ENCODE data around the gene HLA-C. TPM values are rescaled to one million over a fixed set of nuclear protein-coding genes. Genes with fewer than 3 reads are reported as not detected.
"Not testable (repeated sequence)": the region's sequence is repeated elsewhere in the genome, so short reads cannot be mapped to it uniquely, and the experiment has no call there.

HLA-C gene
- total RNA-seq, 1 donor from 2014 or later, result 425 TPM

- DNase-seq (ENCODE audit: low spot score), result peak; percentile 92
These were observed 878 bp downstream of the HLA-C start for GRCh38 chr6:31270788-31271640.

GRCh38 chr6:31268836-31269235 is 3.1 kb downstream of the HLA-C start:
- DNase-seq (ENCODE audit: low spot score), result no peak

GRCh38 chr6:31268369-31268765 is 3.5 kb downstream of the HLA-C start:
- DNase-seq (ENCODE audit: low spot score), result no peak

- DNase-seq (ENCODE audit: low spot score), result no peak
These were observed 4.1 kb downstream of the HLA-C start for GRCh38 chr6:31267651-31268368.

GRCh38 chr6:31266567-31267360 is 5.1 kb downstream of the HLA-C start:
- DNase-seq (ENCODE audit: low spot score), result no peak

GRCh38 chr6:31265926-31266325 is 6.0 kb downstream of the HLA-C start:
- no peak for DNase-seq (ENCODE audit: low spot score)

GRCh38 chr6:31263346-31263933 is 8.5 kb downstream of the HLA-C start:
- not testable (repeated sequence) for DNase-seq (ENCODE audit: low spot score)

- DNase-seq (ENCODE audit: low spot score), result not testable (repeated sequence)
These were observed 11.9 kb downstream of the HLA-C start for GRCh38 chr6:31259995-31260394.

GRCh38 chr6:31252625-31253024 is 19.3 kb downstream of the HLA-C start:
- no peak for DNase-seq (ENCODE audit: low spot score)

GRCh38 chr6:31251261-31251660 is 20.6 kb downstream of the HLA-C start:
- no peak for DNase-seq (ENCODE audit: low spot score)

- DNase-seq (ENCODE audit: low spot score), result no peak
These were observed 22.7 kb downstream of the HLA-C start for GRCh38 chr6:31249184-31249583.

- DNase-seq (ENCODE audit: low spot score), result no peak
These were observed 24.1 kb downstream of the HLA-C start for GRCh38 chr6:31247813-31248212.

- no peak for DNase-seq (ENCODE audit: low spot score)
These were observed 25.8 kb downstream of the HLA-C start for GRCh38 chr6:31246051-31246521.

GRCh38 chr6:31243508-31243907 is 28.4 kb downstream of the HLA-C start:
- DNase-seq (ENCODE audit: low spot score), result no peak

GRCh38 chr6:31239854-31240253 is 32.0 kb downstream of the HLA-C start:
- no peak for DNase-seq (ENCODE audit: low spot score)

GRCh38 chr6:31234101-31234500 is 37.8 kb downstream of the HLA-C start:
- DNase-seq (ENCODE audit: low spot score), result not testable (repeated sequence)

- DNase-seq (ENCODE audit: low spot score), result no peak
These were observed 43.4 kb downstream of the HLA-C start for GRCh38 chr6:31228476-31228875.

GRCh38 chr6:31227143-31227542 is 44.7 kb downstream of the HLA-C start:
- no peak for DNase-seq (ENCODE audit: low spot score)

- DNase-seq (ENCODE audit: low spot score), result no peak
These were observed 46.2 kb downstream of the HLA-C start for GRCh38 chr6:31225735-31226134.

- DNase-seq (ENCODE audit: low spot score), result no peak
These were observed 49.4 kb downstream of the HLA-C start for GRCh38 chr6:31222496-31222895.

Data from mesenteric fat pad (tissue), 1 donor.